Transverse colon (tissue), 4 donors: Measurements from ENCODE around the gene GABRG3. TPM values are rescaled to one million over a fixed set of nuclear protein-coding genes. Genes with fewer than 3 reads are reported as not detected.

ENCODE experiments used
- DNase-seq: peaks from one replicate; pipeline ENCODE4 v3.0.0-alpha.2; 2019
- H3K27ac ChIP-seq, 4 donors: fragments of 200-600 bp; sonication (generic); 2 replicates each; pipeline ENCODE4 v1.5.1; 2016 to 2018; ENCODE audit warnings: inconsistent platforms in 4 of 4
- H3K27me3 ChIP-seq: fragments of 200-600 bp; sonication (generic); 2 replicates; pipeline ENCODE4 v1.5.1; 2017; ENCODE audit warnings: inconsistent platforms
- H3K36me3 ChIP-seq, 4 donors: fragments of 200-600 bp; sonication (generic); 2 replicates each; pipeline ENCODE4 v1.5.1; 2017 to 2019; ENCODE audit warnings: inconsistent platforms in 4 of 4
- H3K4me1 ChIP-seq, 4 donors: fragments of 200-600 bp; sonication (generic); 2 replicates each; pipeline ENCODE4 v1.5.1; 2017 to 2020; ENCODE audit warnings: inconsistent platforms in 4 of 4
- H3K4me3 ChIP-seq, 4 donors: fragments of 200-600 bp; sonication (generic); 1 replicate in 1 of 4; 2 replicates in 3 of 4; pipeline versions ENCODE4 v1.5.1 to v1.6.1; 2017 to 2019; ENCODE audit warnings: inconsistent platforms in 4 of 4
- H3K9me3 ChIP-seq, 2 donors: fragments of 200-600 bp; sonication (generic); 2 replicates each; pipeline ENCODE4 v1.5.1; 2017 to 2019; ENCODE audit warnings: inconsistent platforms in 2 of 2
- CTCF ChIP-seq, 5 experiments: fragments of 200-600 bp in 3 of 5; fragments of 450-650 bp in 2 of 5; sonication (generic) in 3 of 5; IDR thresholded peaks; 1 replicate in 2 of 5; 2 replicates in 3 of 5; pipeline ENCODE4 v1.5.1; 2016 to 2017; ENCODE audit warnings: antibody characterized with exemption in 5 of 5, inconsistent platforms in 3 of 5, mild to moderate bottlenecking in 2 of 5, moderate library complexity in 1 of 5
- EP300 ChIP-seq: sonication (generic); formaldehyde crosslinking; IDR thresholded peaks from one replicate; pipeline ENCODE4 v1.6.1; 2017; ENCODE audit warnings: antibody characterized with exemption, low read depth
- POLR2A ChIP-seq: fragments of 450-650 bp; IDR thresholded peaks from one replicate; pipeline ENCODE4 v1.6.1; 2016; ENCODE audit warnings: antibody characterized with exemption, mild to moderate bottlenecking, moderate library complexity
- POLR2AphosphoS5 ChIP-seq, 3 donors: sonication (generic); formaldehyde crosslinking; IDR thresholded peaks; one replicate each; pipeline ENCODE4 v1.6.1; 2016; ENCODE audit warnings: antibody characterized with exemption in 3 of 3
- WGBS, 2 donors: methylation state at CpG; one replicate each; pipeline ENCODE4 v1.1.5; 2018; ENCODE audit warnings: low coverage in 1 of 2; 5-methylcytosine and 5-hydroxymethylcytosine counted together
- in situ Hi-C, 4 donors: fragments of 200-750 bp; cut with MboI; loops; one replicate each; pipeline versions ENCODE4 v1.15.0 to v1.15.1; 2017; ENCODE audit warnings: low sequenced_read_pairs in 3 of 4, low pct_ligation_motif_present in 1 of 4, low pct_unique_long_range_greater_than_20kb in 1 of 4
- intact Hi-C: fragments of 100-400 bp; cut with DNase I; formaldehyde crosslinking; loops from one replicate; pipeline ENCODE4 v1.15.1; 2023; ENCODE audit warnings: low total_unique reads
- total RNA-seq, 4 donors: library from RNA; depleted of rRNA; stranded (reverse); fragments of >200 nt; gene quantifications; one replicate each; pipeline ENCODE4 v1.1.0, GENCODE V29; 2016

The GABRG3 gene
- total RNA-seq, 4 donors from 2014 or later = not detected

DNA sequence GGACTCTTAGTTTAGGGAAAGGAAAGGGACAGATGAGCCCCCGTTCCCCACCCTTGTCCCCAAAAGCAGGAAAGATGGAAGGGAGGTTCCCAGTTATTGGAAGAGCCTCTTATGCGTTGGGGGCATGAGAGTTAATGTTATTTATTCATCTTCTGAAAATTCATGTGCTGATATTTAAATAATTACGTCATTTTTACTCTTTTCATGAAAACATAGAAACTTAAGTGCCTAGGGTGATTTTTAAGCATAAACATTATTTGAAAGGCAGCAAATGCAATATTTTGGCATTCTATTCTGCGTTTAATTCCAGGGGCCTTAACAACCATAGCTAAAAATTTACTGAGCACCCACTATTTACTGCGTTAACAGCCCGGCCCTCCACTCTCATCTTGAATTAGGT, 48.7 kb downstream of the GABRG3 start:
- in situ Hi-C loops = no loop called here
- H3K4me1 ChIP-seq = no peaks in the 10 kb centered on the region
- H3K9me3 ChIP-seq = peaks cover 0 to 15% of the 10 kb centered on the region in 2 donors
- H3K36me3 ChIP-seq = no peaks in the 10 kb centered on the region
- no peak overlapping the region for H3K4me3 ChIP-seq
- 54 to 65% methylated on average over 4 to 6 of the region's 6 CpGs for WGBS, 2 donors
- no peaks in the 10 kb centered on the region for H3K27me3 ChIP-seq
- H3K27ac ChIP-seq = no peak overlapping the region
- TF ChIP-seq POLR2A (no peak), CTCF (IDR thresholded peaks at IDR 0.05) (no peak), EP300 (no peak), POLR2AphosphoS5 (IDR thresholded peaks at IDR 0.05) (no peak)
- DNase-seq = no peak
- intact Hi-C loops = no loop called here

- Histone ChIP-seq H3K36me3 (no peaks in the 10 kb centered on the region), H3K27me3 (no peaks in the 10 kb centered on the region), H3K4me1 (no peaks in the 10 kb centered on the region), H3K27ac (no peak overlapping the region), H3K4me3 (no peak overlapping the region), H3K9me3 (peaks cover 0 to 7% of the 10 kb centered on the region in 2 donors)
- no peak for DNase-seq
- 44% methylated on average over 9 of the region's 9 CpGs; no CpG with 5 or more reads in 1 of the 2 donors for WGBS, 2 donors
- in situ Hi-C loops = loop anchor here in 1 of 4 donors (25.0 kb wide), 2 partner anchors 237 to 362 kb away; no protein-coding TSS in a partner anchor
- TF ChIP-seq POLR2AphosphoS5 (IDR thresholded peaks at IDR 0.05) (no peak), POLR2A (no peak), EP300 (no peak), CTCF (IDR thresholded peaks at IDR 0.05) (no peak)
- intact Hi-C loops = loop anchor here (5.0 kb wide), 1 partner anchor 1653 kb away; no protein-coding TSS in a partner anchor
Observed at GRCh38 chr15:27025481-27025966, 54.5 kb downstream of the GABRG3 start.

DNA sequence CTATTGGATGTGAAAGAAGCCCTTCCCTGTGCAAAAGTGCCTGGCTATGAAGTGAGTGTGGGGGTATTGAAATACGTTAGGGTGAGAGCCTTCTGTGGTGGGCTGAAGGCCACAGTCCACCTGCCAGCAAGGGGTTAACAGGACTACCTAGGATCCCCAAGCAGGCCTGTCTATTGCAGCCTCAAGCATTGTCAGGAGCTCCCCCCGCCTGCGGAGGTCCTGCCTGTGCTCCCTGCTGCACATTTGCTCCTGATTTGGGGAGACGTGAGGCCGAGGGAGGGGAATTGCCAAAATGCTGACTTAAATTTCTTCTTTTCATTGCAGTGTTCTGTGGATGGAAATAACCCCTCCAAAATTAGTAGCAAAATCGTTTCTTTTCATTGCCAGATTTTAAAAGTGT, 56.2 kb downstream of the GABRG3 start:
- intact Hi-C loops (loop anchor here (5.0 kb wide), 1 partner anchor 1655 kb away; no protein-coding TSS in a partner anchor), in situ Hi-C loops (loop anchor here in 1 of 4 donors (25.0 kb wide), 2 partner anchors 235 to 360 kb away; no protein-coding TSS in a partner anchor)
- TF ChIP-seq CTCF (IDR thresholded peaks at IDR 0.05) (no peak), EP300 (no peak), POLR2AphosphoS5 (IDR thresholded peaks at IDR 0.05) (no peak), POLR2A (no peak)
- Histone ChIP-seq H3K9me3 (peaks cover 0 to 2% of the 10 kb centered on the region in 2 donors), H3K4me1 (no peaks in the 10 kb centered on the region), H3K27ac (no peak overlapping the region), H3K4me3 (no peak overlapping the region), H3K27me3 (no peaks in the 10 kb centered on the region), H3K36me3 (no peaks in the 10 kb centered on the region)
- DNase-seq = no peak
- WGBS, 2 donors = 20 to 56% methylated on average over 1 to 6 of the region's 6 CpGs

GRCh38 chr15:27028858-27029477, 58.0 kb downstream of the GABRG3 start:
- DNase-seq = no peak
- no peaks in the 10 kb centered on the region for H3K27me3 ChIP-seq

More at GRCh38 chr15:27028858-27029477, 58.0 kb downstream of the GABRG3 start:
- Histone ChIP-seq H3K4me3 (no peak overlapping the region), H3K36me3 (no peaks in the 10 kb centered on the region), H3K27ac (no peak overlapping the region), H3K4me1 (no peaks in the 10 kb centered on the region), H3K9me3 (peaks cover 0 to 4% of the 10 kb centered on the region in 2 donors)
- WGBS, 2 donors = 62% methylated on average over 12 of the region's 12 CpGs; no CpG with 5 or more reads in 1 of the 2 donors
- in situ Hi-C loops = loop anchor here in 1 of 4 donors (25.0 kb wide), 2 partner anchors 233 to 358 kb away; no protein-coding TSS in a partner anchor
- no peak for TF ChIP-seq POLR2A
- TF ChIP-seq CTCF (IDR thresholded peaks at IDR 0.05) = no peak
- TF ChIP-seq POLR2AphosphoS5 (IDR thresholded peaks at IDR 0.05) = no peak
- TF ChIP-seq EP300 = no peak
- intact Hi-C loops = loop anchor here (5.0 kb wide), 1 partner anchor 1657 kb away; no protein-coding TSS in a partner anchor
